Osteocyte (in vitro differentiated cells): ENCODE data around the gene OAS1. TPM values are rescaled to one million over a fixed set of nuclear protein-coding genes. Genes with fewer than 3 reads are reported as not detected.

Experiments used
- DNase-seq: peaks from one replicate; pipeline ENCODE4 v3.0.0; 2021; ENCODE audit warnings: mixed read lengths; ENCODE audit not compliant: unreplicated experiment; ENCODE audit errors: extremely low spot score
- H3K27ac Mint-ChIP-seq: one replicate; pipeline ENCODE4 v1.8.0; 2021; ENCODE audit warnings: mild to moderate bottlenecking, mixed read lengths; ENCODE audit not compliant: unreplicated experiment
- H3K27me3 Mint-ChIP-seq: one replicate; pipeline ENCODE4 v1.8.0; 2021; ENCODE audit warnings: mixed read lengths; ENCODE audit not compliant: unreplicated experiment
- H3K36me3 Mint-ChIP-seq: one replicate; pipeline ENCODE4 v1.8.0; 2021; ENCODE audit warnings: mixed read lengths; ENCODE audit not compliant: unreplicated experiment
- H3K4me1 Mint-ChIP-seq: one replicate; pipeline ENCODE4 v1.8.0; 2021; ENCODE audit warnings: mixed read lengths; ENCODE audit not compliant: unreplicated experiment
- H3K4me3 Mint-ChIP-seq: one replicate; pipeline ENCODE4 v1.8.0; 2021; ENCODE audit warnings: mild to moderate bottlenecking, moderate library complexity, mixed read lengths; ENCODE audit not compliant: unreplicated experiment
- H3K9me3 Mint-ChIP-seq: one replicate; pipeline ENCODE4 v1.8.0; 2021; ENCODE audit warnings: mixed read lengths; ENCODE audit not compliant: unreplicated experiment
- total RNA-seq: library from RNA; stranded (reverse); gene quantifications from 2 replicates; pipeline ENCODE4 v1.2.1, GENCODE V29; 2021
- TF ChIP-seq, protein P1 (sequence below): fragments of 200-600 bp; sonication (generic); IDR thresholded peaks from 2 replicates; pipeline ENCODE4 v1.5.0; 2021; ENCODE audit warnings: antibody characterized with exemption, mild to moderate bottlenecking, moderate library complexity

The OAS1 gene
- total RNA-seq, 1 donor from 2014 or later = 0.48 TPM

DNA sequence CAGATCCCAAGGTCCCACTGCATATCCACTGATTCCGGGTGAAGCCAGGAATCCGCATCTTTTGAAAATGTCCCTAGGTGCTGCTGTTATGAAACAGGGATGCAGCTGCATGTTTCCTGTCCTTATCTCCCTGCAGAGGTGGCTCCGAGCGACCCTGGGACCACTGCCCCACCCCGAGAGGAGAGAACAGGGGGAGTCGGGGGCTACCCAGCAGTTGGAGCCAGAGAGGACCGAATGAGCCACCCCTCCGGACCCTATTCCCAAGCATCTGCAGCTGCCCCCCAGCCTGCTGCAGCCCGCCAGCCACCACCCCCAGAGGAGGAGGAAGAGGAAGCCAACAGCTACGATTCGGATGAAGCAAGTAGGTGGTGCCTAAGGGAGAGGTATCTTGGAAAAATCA, 30.3 kb upstream of the OAS1 start:
- TF ChIP-seq, protein P1, sequence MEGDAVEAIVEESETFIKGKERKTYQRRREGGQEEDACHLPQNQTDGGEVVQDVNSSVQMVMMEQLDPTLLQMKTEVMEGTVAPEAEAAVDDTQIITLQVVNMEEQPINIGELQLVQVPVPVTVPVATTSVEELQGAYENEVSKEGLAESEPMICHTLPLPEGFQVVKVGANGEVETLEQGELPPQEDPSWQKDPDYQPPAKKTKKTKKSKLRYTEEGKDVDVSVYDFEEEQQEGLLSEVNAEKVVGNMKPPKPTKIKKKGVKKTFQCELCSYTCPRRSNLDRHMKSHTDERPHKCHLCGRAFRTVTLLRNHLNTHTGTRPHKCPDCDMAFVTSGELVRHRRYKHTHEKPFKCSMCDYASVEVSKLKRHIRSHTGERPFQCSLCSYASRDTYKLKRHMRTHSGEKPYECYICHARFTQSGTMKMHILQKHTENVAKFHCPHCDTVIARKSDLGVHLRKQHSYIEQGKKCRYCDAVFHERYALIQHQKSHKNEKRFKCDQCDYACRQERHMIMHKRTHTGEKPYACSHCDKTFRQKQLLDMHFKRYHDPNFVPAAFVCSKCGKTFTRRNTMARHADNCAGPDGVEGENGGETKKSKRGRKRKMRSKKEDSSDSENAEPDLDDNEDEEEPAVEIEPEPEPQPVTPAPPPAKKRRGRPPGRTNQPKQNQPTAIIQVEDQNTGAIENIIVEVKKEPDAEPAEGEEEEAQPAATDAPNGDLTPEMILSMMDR = no peak
- Mint-ChIP-seq H3K36me3 (no peaks in the 10 kb centered on the region), H3K27ac (no peak overlapping the region), H3K4me3 (no peak overlapping the region), H3K4me1 (no peaks in the 10 kb centered on the region), H3K27me3 (no peaks in the 10 kb centered on the region), H3K9me3 (no peaks in the 10 kb centered on the region)
- no peak for DNase-seq

DNA sequence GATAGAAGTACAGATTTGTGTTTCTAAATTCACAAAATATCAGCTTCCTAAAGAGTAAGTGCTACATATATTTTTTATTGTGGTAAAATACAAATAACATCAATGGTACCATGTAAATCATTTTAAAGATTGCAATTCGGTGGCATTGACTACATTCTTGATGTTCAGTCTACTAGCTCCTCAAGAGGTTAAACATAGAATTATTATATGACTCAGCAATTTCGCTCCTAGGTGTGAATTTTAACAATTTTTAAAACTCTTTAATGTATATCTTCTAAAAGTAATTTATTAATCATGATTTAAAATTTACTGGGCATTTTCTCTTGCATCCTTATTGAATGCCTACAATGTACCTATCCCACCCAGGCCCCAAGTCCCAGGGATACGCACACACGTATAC, 29.8 kb upstream of the OAS1 start:
- Mint-ChIP-seq H3K9me3 (no peaks in the 10 kb centered on the region), H3K4me3 (no peak overlapping the region), H3K27me3 (no peaks in the 10 kb centered on the region), H3K4me1 (no peaks in the 10 kb centered on the region), H3K27ac (no peak overlapping the region), H3K36me3 (no peaks in the 10 kb centered on the region)
- TF ChIP-seq, protein P1 = no peak
- DNase-seq = no peak

DNA sequence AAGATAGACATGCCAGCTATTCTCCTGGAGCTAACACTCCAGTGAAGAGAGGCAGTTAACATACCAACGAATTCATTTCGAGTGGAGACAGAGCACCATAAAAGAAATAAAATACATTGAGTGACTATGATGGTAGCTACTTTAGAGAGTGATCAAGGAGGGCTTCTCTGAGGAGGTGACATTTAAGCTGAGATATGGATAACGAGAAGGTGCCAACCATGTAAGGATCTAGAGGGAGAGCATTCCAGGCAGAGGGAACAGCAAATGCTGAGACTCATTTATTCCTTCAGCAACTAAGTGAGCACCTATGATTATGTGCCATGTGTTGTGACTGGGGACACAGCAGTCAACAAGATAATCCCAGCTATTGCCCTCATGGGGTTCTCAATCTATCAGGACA, 28.3 kb upstream of the OAS1 start:
- H3K36me3 Mint-ChIP-seq = no peaks in the 10 kb centered on the region
- H3K27me3 Mint-ChIP-seq = no peaks in the 10 kb centered on the region
- H3K27ac Mint-ChIP-seq = no peak overlapping the region
- DNase-seq = no peak
- no peaks in the 10 kb centered on the region for H3K4me1 Mint-ChIP-seq
- H3K9me3 Mint-ChIP-seq = no peaks in the 10 kb centered on the region
- no peak overlapping the region for H3K4me3 Mint-ChIP-seq
- TF ChIP-seq, protein P1 = no peak

DNA sequence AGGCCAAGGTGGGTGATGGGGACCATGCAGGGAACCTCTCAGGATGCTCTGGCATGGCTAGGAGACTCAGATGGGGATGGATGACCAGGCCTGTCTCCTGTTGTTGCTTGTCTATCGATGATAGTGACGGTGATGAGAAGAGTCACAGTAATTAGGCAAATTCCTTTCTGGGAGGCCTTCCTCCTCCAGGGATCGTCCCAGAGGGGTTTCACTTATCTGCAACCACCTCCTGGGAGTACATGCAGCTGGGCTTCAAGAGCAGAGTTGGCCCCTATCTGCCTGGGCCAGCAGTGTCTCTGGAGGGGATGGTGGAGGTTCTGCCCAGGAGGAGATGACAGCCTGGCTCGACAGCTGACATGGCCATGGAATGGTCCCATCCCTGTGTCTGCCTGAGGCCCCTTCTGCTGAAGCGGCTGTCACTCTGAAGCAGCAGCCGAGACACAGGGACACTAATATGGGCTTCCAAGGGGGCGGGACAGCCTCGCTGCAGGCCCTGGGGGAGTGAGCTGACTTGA, 27.5 kb upstream of the OAS1 start:
- TF ChIP-seq, protein P1 = no peak
- Mint-ChIP-seq H3K36me3 (no peaks in the 10 kb centered on the region), H3K27me3 (no peaks in the 10 kb centered on the region), H3K9me3 (no peaks in the 10 kb centered on the region), H3K4me3 (no peak overlapping the region), H3K4me1 (no peaks in the 10 kb centered on the region), H3K27ac (no peak overlapping the region)
- DNase-seq = no peak

DNA sequence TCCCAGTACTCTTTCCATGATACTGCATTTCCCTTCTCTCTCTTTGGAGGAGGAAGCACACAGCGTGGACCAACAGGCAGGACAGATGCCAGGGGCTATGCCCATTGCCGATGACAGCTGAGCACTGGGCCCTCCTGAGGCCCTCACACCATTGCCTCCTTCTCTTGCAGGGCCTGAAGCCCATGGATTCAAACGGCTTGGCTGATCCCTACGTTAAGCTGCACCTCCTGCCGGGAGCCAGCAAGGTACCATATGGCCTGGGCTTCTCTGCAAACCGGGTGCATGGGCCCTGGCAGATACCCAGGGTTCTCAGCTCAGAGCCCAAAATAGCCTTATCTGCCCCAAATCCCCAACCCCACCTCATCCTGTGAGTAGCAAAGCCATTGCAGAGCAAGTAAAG, 25.2 kb upstream of the OAS1 start:
- no peak for DNase-seq
- Mint-ChIP-seq H3K4me3 (no peak overlapping the region), H3K9me3 (no peaks in the 10 kb centered on the region), H3K27me3 (no peaks in the 10 kb centered on the region), H3K4me1 (no peaks in the 10 kb centered on the region), H3K27ac (no peak overlapping the region), H3K36me3 (no peaks in the 10 kb centered on the region)
- TF ChIP-seq, protein P1 = no peak
